Fibroblast of the aortic adventitia (primary cell): ENCODE measurements around the gene PRMT9. TPM values are rescaled to one million over a fixed set of nuclear protein-coding genes. Genes with fewer than 3 reads are reported as not detected.

Experiments
- DNase-seq: peaks from one replicate; pipeline ENCODE4 v3.0.0-alpha.2; 2010; ENCODE audit warnings: low read depth
- H3K4me3 ChIP-seq: 2 replicates; pipeline ENCODE4 v1.5.1; 2011; ENCODE audit warnings: low read depth, mild to moderate bottlenecking, control low read depth, low read length, moderate library complexity
- CTCF ChIP-seq: IDR thresholded peaks from 2 replicates; pipeline ENCODE4 v1.5.1; 2011; ENCODE audit warnings: mild to moderate bottlenecking, low read length, control low read depth, inconsistent platforms; ENCODE audit not compliant: insufficient read depth
- total RNA-seq: library from RNA; depleted of rRNA; stranded (reverse); fragments of >200 nt; gene quantifications from 2 replicates; pipeline ENCODE4 v1.2.3, GENCODE V29; 2012; ENCODE audit warnings: low replicate concordance

PRMT9 gene
- 10.4 and 16.6 TPM in 2 replicates for total RNA-seq

DNA sequence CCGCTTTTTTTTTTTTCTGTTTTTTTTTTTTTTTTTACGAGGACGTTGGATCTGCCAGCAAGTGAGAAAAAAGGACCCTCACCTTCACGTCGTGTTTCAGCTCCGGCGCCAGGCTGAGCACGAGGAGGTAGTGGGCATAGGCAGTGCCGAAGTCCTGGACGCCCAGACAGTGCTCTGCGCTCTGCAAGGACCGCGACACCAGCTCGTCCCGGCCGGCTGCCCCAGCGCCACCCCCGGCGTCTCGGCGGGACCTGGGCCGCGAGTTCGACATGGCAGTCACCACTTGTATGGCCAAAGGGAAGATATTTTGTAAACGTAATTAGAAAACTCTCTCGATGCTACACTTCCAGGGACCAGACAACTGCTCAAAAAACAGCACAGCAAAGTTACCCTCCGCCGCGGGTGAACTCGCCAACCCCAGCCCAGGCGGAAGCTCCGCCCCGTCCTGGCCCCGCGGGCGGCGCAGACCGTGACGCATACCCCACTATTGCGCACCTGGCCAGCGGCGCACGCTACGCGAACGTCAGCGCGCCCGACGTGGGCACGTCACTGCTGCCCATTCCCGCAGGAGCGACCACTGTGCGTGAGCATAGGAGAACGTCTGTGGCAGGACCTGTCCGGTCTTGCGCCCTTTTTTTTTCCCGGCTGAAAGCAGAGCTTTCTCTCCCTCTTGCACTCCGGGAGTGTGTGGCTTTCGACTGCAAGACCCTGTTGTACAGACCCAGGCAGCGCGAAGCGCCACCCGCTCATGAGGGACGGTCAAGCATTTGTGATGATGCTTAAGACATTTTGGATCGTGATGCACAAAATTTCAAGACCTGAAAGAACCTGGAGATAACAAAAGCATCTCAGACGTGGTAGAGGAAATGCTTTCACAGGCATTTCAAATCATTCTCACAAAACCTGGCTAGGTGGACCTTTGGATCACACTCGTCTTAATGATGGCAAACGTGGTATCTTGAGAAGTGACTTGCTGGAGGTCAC lies at the start of gene PRMT9:
Gene PRMT9, minus strand, starts transcription at position 447 of the 984 bp plus-strand sequence. Its CDS starts 176 bp downstream, at position 271.
- peak; percentile 94 for DNase-seq
- peak within 1 kb of the TSS; percentile 95 for H3K4me3 ChIP-seq
- no peak for TF ChIP-seq CTCF

DNA sequence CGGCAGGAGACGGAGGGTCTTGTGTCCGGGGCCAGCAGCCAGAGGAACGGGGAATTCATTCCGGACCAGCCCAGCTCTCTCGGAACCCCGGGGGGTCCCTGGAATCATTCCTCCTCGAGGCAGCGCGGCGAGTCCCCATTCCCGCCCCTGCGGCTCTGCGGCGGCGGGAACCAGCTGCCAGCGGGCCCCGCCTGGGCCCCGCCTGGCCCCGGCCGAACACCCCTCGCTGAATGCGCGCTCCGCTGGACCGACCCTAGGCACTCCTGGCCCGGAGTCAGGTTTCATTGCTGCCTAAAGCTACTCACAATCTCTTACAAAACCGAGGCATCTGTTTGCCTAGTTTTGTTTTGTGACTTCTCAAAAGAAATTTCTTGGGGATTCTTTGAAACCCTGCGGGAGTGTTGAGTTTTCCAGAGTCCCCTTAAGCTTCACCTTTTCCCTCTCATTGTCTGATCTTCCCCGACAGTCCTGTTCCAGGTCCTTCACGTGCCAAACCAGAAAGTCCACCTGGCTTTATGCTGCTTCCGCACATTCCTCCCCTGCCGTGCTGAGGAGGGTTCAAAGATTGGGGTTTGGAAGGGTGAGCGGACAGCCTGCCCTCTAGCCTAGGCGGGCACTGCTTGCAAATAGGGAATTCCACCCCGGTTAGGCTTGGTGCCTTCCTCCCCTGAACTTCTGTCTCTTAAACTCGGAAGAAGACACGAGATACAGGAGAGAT lies 48.7 kb upstream of the PRMT9 start:
- no peak for TF ChIP-seq CTCF
- peak; percentile 51 for DNase-seq
- H3K4me3 ChIP-seq: peak overlapping the region; percentile 79

- DNase-seq: peak; percentile 79
- TF ChIP-seq CTCF: no peak
- H3K4me3 ChIP-seq: peak within 1 kb of the TSS; percentile 79
Observed at GRCh38 chr4:147731580-147732517, 47.9 kb upstream of the PRMT9 start, which contains the start of gene ARHGAP10. Gene ARHGAP10, plus strand, starts transcription at chr4:147732088. Its CDS starts 214 bp downstream, at chr4:147732302.

- TF ChIP-seq CTCF: peak; percentile 13
Observed at GRCh38 chr4:147730333-147730732, 46.4 kb upstream of the PRMT9 start.

GRCh38 chr4:147727476-147728028 lies 43.6 kb upstream of the PRMT9 start:
- DNase-seq: no peak
- TF ChIP-seq CTCF: no peak
- no peak overlapping the region for H3K4me3 ChIP-seq

More at GRCh38 chr4:147730333-147730732, 46.4 kb upstream of the PRMT9 start:
- no peak overlapping the region for H3K4me3 ChIP-seq
- no peak for DNase-seq

- DNase-seq: no peak
- TF ChIP-seq CTCF: no peak
- no peak overlapping the region for H3K4me3 ChIP-seq
Observed at GRCh38 chr4:147725673-147726072, 41.7 kb upstream of the PRMT9 start.
